Neural progenitor cell (in vitro differentiated cells): ENCODE data around the gene DPF3. TPM values are rescaled to one million over a fixed set of nuclear protein-coding genes. Genes with fewer than 3 reads are reported as not detected.

ENCODE experiments used
- DNase-seq: peaks from one replicate; pipeline ENCODE4 v3.0.0-alpha.2; 2016; ENCODE audit warnings: low spot score
- H2AFZ ChIP-seq: fragments of 200-600 bp; sonication (generic); replicated peaks from 2 replicates; pipeline ENCODE4 v1.6.1; 2016; ENCODE audit warnings: antibody characterized with exemption
- H3F3A ChIP-seq: fragments of 200-600 bp; sonication (generic); 2 replicates; pipeline ENCODE4 v1.6.1; 2016; ENCODE audit warnings: antibody characterized with exemption, low read depth
- H3K27ac ChIP-seq: fragments of 200-600 bp; sonication (generic); 2 replicates; pipeline ENCODE4 v1.5.1; 2016; ENCODE audit warnings: mild to moderate bottlenecking
- H3K27me3 ChIP-seq: fragments of 200-600 bp; sonication (generic); 2 replicates; pipeline ENCODE4 v1.6.1; 2016; ENCODE audit warnings: mild to moderate bottlenecking, moderate library complexity
- H3K36me3 ChIP-seq: fragments of 200-600 bp; sonication (generic); 2 replicates; pipeline ENCODE4 v1.5.1; 2016
- H3K4me1 ChIP-seq: fragments of 200-600 bp; sonication (generic); 2 replicates; pipeline ENCODE4 v1.6.1; 2016; ENCODE audit warnings: mixed run types
- H3K4me2 ChIP-seq: fragments of 200-600 bp; sonication (generic); 2 replicates; pipeline ENCODE4 v1.6.1; 2016
- H3K4me3 ChIP-seq: fragments of 200-600 bp; sonication (generic); 2 replicates; pipeline ENCODE4 v1.5.1; 2016
- H3K79me2 ChIP-seq: fragments of 200-600 bp; sonication (generic); 2 replicates; pipeline ENCODE4 v1.6.1; 2016; ENCODE audit warnings: low read depth
- H3K9ac ChIP-seq: fragments of 200-600 bp; sonication (generic); 2 replicates; pipeline ENCODE4 v1.6.1; 2016
- H3K9me3 ChIP-seq: fragments of 200-600 bp; sonication (generic); 2 replicates; pipeline ENCODE4 v1.5.1; 2016; ENCODE audit warnings: low read depth
- H4K20me1 ChIP-seq: fragments of 200-600 bp; sonication (generic); 2 replicates; pipeline ENCODE4 v1.6.1; 2016; ENCODE audit warnings: low read depth
- H3K27ac Mint-ChIP-seq: 3 replicates; pipeline ENCODE4 v1.8.0; 2021; ENCODE audit warnings: mixed read lengths
- H3K27me3 Mint-ChIP-seq: 2 replicates; pipeline ENCODE4 v1.8.0; 2022; ENCODE audit warnings: low read depth, mild to moderate bottlenecking, inconsistent platforms, moderate library complexity, mixed read lengths; ENCODE audit not compliant: insufficient read depth
- H3K36me3 Mint-ChIP-seq: 3 replicates; pipeline ENCODE4 v1.8.0; 2021; ENCODE audit warnings: mixed read lengths
- H3K4me1 Mint-ChIP-seq: 3 replicates; pipeline ENCODE4 v1.8.0; 2021; ENCODE audit warnings: mixed read lengths
- H3K4me3 Mint-ChIP-seq: 3 replicates; pipeline ENCODE4 v1.8.0; 2021; ENCODE audit warnings: mild to moderate bottlenecking, moderate library complexity, mixed read lengths
- H3K9me3 Mint-ChIP-seq: 3 replicates; pipeline ENCODE4 v1.8.0; 2020; ENCODE audit warnings: mixed read lengths
- EZH2 ChIP-seq: fragments of 200-600 bp; sonication (generic); IDR thresholded peaks from 2 replicates; pipeline ENCODE4 v1.6.1; 2017; ENCODE audit warnings: antibody characterized with exemption, mild to moderate bottlenecking, moderate library complexity
- EZH2phosphoT487 ChIP-seq: fragments of 200-600 bp; sonication (generic); IDR thresholded peaks from 2 replicates; pipeline ENCODE4 v1.6.1; 2017; ENCODE audit warnings: antibody characterized with exemption
- total RNA-seq: library from RNA; depleted of rRNA; stranded (reverse); fragments of >200 nt; gene quantifications from 2 replicates; pipeline ENCODE4 v1.2.3, GENCODE V29; 2015; ENCODE audit warnings: low replicate concordance
- TF ChIP-seq, protein P1 (sequence below): fragments of 200-600 bp; sonication (generic); IDR thresholded peaks from 2 replicates; pipeline ENCODE4 v1.5.1; 2017; ENCODE audit warnings: antibody characterized with exemption, mild to moderate bottlenecking

The DPF3 gene
- total RNA-seq = not detected in 2 replicates

DNA sequence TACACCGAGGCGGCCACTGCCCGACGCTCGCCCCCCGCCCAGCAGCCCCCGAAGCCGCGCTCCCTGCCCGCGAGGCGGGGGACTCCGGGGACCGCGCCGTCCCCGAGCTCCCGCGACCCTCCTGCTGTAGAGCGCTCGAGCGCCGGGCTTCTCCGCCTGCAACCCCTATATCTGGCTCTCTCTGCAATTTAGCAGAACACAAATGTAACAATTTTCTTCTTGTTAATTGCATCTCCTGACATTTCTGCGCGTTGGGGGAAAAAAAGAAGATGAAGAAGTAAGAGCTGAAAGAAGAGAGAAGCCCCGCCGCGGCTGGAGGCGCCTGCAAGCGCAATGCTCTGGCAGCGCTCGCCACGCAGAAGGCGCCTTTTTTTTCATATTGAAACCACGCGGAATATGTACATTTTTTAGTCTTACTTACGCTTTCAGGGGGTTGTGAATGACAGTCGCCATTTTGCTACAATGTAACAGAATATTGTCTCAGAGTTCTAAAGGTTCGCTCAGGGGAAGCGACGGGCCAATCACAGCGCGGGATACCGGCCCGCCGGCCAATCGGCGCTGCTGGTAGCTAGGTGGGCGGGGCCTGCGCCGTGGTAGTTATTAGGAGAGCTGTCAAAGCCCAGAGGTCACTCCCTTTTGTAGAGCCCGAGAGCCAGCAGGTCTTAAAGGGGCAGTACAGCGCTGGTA is at the start of gene DPF3:
TSS of gene DPF3 (minus strand) at position 466 of the 687 bp plus-strand sequence. CDS start at position 453, 13 bp downstream.
- H3K9ac ChIP-seq = no peak within 1 kb of the TSS
- no peak within 1 kb of the TSS for H3K27ac Mint-ChIP-seq

GRCh38 chr14:72942934-72943333 is 49.0 kb upstream of the DPF3 start:
- H2AFZ ChIP-seq = no peak overlapping the region
- Mint-ChIP-seq H3K9me3 (no peaks in the 10 kb centered on the region), H3K4me3 (no peak overlapping the region), H3K27ac (no peak overlapping the region), H3K27me3 (peaks cover 4% of the 10 kb centered on the region), H3K36me3 (peaks cover 5% of the 10 kb centered on the region), H3K4me1 (no peaks in the 10 kb centered on the region)
- no peak overlapping the region for H3K9ac ChIP-seq
- peak; percentile 32 for DNase-seq
- H3K27me3 ChIP-seq = no peaks in the 10 kb centered on the region
- no peak overlapping the region for H3K4me3 ChIP-seq
- no peaks in the 10 kb centered on the region for H3K36me3 ChIP-seq
- H3K4me1 ChIP-seq = no peaks in the 10 kb centered on the region
- H4K20me1 ChIP-seq = no peaks in the 10 kb centered on the region
- TF ChIP-seq, protein P1, sequence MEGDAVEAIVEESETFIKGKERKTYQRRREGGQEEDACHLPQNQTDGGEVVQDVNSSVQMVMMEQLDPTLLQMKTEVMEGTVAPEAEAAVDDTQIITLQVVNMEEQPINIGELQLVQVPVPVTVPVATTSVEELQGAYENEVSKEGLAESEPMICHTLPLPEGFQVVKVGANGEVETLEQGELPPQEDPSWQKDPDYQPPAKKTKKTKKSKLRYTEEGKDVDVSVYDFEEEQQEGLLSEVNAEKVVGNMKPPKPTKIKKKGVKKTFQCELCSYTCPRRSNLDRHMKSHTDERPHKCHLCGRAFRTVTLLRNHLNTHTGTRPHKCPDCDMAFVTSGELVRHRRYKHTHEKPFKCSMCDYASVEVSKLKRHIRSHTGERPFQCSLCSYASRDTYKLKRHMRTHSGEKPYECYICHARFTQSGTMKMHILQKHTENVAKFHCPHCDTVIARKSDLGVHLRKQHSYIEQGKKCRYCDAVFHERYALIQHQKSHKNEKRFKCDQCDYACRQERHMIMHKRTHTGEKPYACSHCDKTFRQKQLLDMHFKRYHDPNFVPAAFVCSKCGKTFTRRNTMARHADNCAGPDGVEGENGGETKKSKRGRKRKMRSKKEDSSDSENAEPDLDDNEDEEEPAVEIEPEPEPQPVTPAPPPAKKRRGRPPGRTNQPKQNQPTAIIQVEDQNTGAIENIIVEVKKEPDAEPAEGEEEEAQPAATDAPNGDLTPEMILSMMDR = peak; percentile 32
- TF ChIP-seq EZH2phosphoT487 (no peak), EZH2 (no peak)
- no peaks in the 10 kb centered on the region for H3K9me3 ChIP-seq
- no peak overlapping the region for H3K27ac ChIP-seq
- H3K79me2 ChIP-seq = no peaks in the 10 kb centered on the region
- no peak overlapping the region for H3K4me2 ChIP-seq
- no peaks in the 10 kb centered on the region for H3F3A ChIP-seq

More for the DNA sequence above, at the start of gene DPF3:
- peaks cover 10% of the 10 kb centered on the region for H4K20me1 ChIP-seq
- H3K9me3 ChIP-seq = no peaks in the 10 kb centered on the region
- Mint-ChIP-seq H3K4me1 (peaks cover 40% of the 10 kb centered on the region), H3K36me3 (no peaks in the 10 kb centered on the region), H3K27me3 (peaks cover 38% of the 10 kb centered on the region), H3K9me3 (no peaks in the 10 kb centered on the region), H3K4me3 (peak within 1 kb of the TSS; percentile 94)
- peaks cover 47% of the 10 kb centered on the region for H3K4me1 ChIP-seq
- peak; percentile 17 for TF ChIP-seq EZH2
- TF ChIP-seq, protein P1 = no peak
- peak within 1 kb of the TSS; percentile 77 for H2AFZ ChIP-seq
- no peak within 1 kb of the TSS for H3K27ac ChIP-seq
- peak within 1 kb of the TSS; percentile 72 for H3K4me3 ChIP-seq
- DNase-seq = peak; percentile 99
- peak within 1 kb of the TSS; percentile 95 for H3K4me2 ChIP-seq
- H3K79me2 ChIP-seq = no peaks in the 10 kb centered on the region
- peaks cover 73% of the 10 kb centered on the region for H3K27me3 ChIP-seq
- peaks cover 22% of the 10 kb centered on the region for H3F3A ChIP-seq
- H3K36me3 ChIP-seq = no peaks in the 10 kb centered on the region

DNA sequence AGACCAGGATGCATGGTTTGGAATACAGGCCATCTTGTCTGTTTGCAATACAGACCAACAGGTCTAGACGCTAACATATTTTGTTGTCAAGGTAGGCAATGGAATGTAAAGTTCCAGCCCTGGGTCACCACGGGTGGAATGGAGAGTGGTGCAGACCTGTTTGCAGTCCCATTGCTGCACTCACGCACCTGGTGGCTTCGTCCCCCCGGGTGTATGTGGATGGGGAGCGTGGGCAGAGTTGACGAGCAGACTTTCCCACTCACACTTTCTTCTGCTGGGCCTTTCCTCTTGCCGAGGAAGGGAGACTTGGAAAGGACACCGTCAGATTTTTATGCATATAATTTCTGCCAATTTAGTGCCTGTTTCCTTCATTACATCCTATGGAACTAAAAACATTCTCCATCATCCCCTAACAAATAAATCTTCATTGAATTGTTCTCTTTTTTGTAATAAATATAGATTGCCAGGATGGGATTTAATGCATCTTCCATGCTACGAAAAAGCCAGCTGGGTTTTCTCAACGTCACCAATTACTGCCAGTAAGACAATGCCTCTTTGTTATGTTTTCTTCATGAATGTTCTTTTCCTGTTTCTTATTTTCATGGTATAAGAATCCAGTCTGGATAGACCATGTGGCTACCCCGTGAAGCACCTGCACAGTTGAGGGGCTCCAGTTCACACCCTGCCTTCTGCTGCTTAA is 47.5 kb upstream of the DPF3 start:
- no peaks in the 10 kb centered on the region for H3K27me3 ChIP-seq
- H3K4me2 ChIP-seq = no peak overlapping the region
- TF ChIP-seq EZH2phosphoT487 = no peak
- no peak for TF ChIP-seq EZH2
- no peak overlapping the region for H3K4me3 ChIP-seq
- no peaks in the 10 kb centered on the region for H3K9me3 ChIP-seq
- Mint-ChIP-seq H3K4me1 (no peaks in the 10 kb centered on the region), H3K9me3 (no peaks in the 10 kb centered on the region), H3K36me3 (peaks cover 5% of the 10 kb centered on the region), H3K4me3 (no peak overlapping the region), H3K27ac (no peak overlapping the region), H3K27me3 (no peaks in the 10 kb centered on the region)
- no peaks in the 10 kb centered on the region for H3K79me2 ChIP-seq
- no peaks in the 10 kb centered on the region for H3K4me1 ChIP-seq
- DNase-seq = no peak
- no peaks in the 10 kb centered on the region for H4K20me1 ChIP-seq
- H3F3A ChIP-seq = no peaks in the 10 kb centered on the region
- no peaks in the 10 kb centered on the region for H3K36me3 ChIP-seq
- H3K9ac ChIP-seq = no peak overlapping the region
- H3K27ac ChIP-seq = no peak overlapping the region
- H2AFZ ChIP-seq = no peak overlapping the region

GRCh38 chr14:72939630-72940029 is 45.7 kb upstream of the DPF3 start:
- peaks cover 5% of the 10 kb centered on the region for H3K36me3 Mint-ChIP-seq
- H3K4me1 Mint-ChIP-seq = no peaks in the 10 kb centered on the region
- H3K9ac ChIP-seq = no peak overlapping the region
- no peak overlapping the region for H3K4me3 ChIP-seq
- H3K27ac ChIP-seq = no peak overlapping the region
- no peaks in the 10 kb centered on the region for H3F3A ChIP-seq
- H3K27me3 ChIP-seq = no peaks in the 10 kb centered on the region
- H2AFZ ChIP-seq = no peak overlapping the region
- H3K36me3 ChIP-seq = no peaks in the 10 kb centered on the region
- H3K9me3 Mint-ChIP-seq = no peaks in the 10 kb centered on the region
- DNase-seq = no peak
- no peak for TF ChIP-seq EZH2phosphoT487
- TF ChIP-seq EZH2 = no peak
- TF ChIP-seq, protein P1 = no peak
- H3K4me2 ChIP-seq = no peak overlapping the region
- H3K4me3 Mint-ChIP-seq = no peak overlapping the region
- no peaks in the 10 kb centered on the region for H4K20me1 ChIP-seq
- no peaks in the 10 kb centered on the region for H3K79me2 ChIP-seq
- H3K4me1 ChIP-seq = no peaks in the 10 kb centered on the region
- no peaks in the 10 kb centered on the region for H3K9me3 ChIP-seq
- H3K27ac Mint-ChIP-seq = no peak overlapping the region
- no peaks in the 10 kb centered on the region for H3K27me3 Mint-ChIP-seq
